KMS-11 (cell line): Measurements from ENCODE around the gene SNAP29.
"Not testable (repeated sequence)": the region's sequence is repeated elsewhere in the genome, so short reads cannot be mapped to it uniquely, and the experiment has no call there.

Experiments used
- H2AFZ ChIP-seq: fragments of 200-600 bp; sonication (generic); 2 replicates; pipeline ENCODE4 v1.6.1; 2016; ENCODE audit warnings: antibody characterized with exemption, mixed run types, low read depth
- H3K27ac ChIP-seq: fragments of 200-600 bp; sonication (generic); 2 replicates; pipeline ENCODE4 v1.6.1; 2016; ENCODE audit warnings: mild to moderate bottlenecking, mixed run types
- H3K27me3 ChIP-seq: fragments of 200-600 bp; sonication (generic); 2 replicates; pipeline ENCODE4 v1.6.1; 2017; ENCODE audit warnings: mild to moderate bottlenecking, low read depth, mixed run types, moderate library complexity; ENCODE audit not compliant: insufficient read depth
- H3K36me3 ChIP-seq: fragments of 200-600 bp; sonication (generic); 2 replicates; pipeline ENCODE4 v1.6.1; 2017; ENCODE audit warnings: mild to moderate bottlenecking, mixed run types; ENCODE audit not compliant: insufficient read depth
- H3K4me1 ChIP-seq: fragments of 200-600 bp; sonication (generic); 2 replicates; pipeline ENCODE4 v1.6.1; 2016; ENCODE audit warnings: mild to moderate bottlenecking, low read depth, mixed run types; ENCODE audit not compliant: poor library complexity, severe bottlenecking
- H3K4me2 ChIP-seq: fragments of 200-600 bp; sonication (generic); 2 replicates; pipeline ENCODE4 v1.7.0; 2016; ENCODE audit warnings: mild to moderate bottlenecking, mixed run types
- H3K4me3 ChIP-seq: fragments of 200-600 bp; sonication (generic); IDR thresholded peaks from 2 replicates; pipeline ENCODE4 v1.6.1; 2017; ENCODE audit warnings: low read depth, low read length, mixed read lengths; ENCODE audit not compliant: insufficient read depth
- H3K79me2 ChIP-seq: fragments of 200-600 bp; sonication (generic); 2 replicates; pipeline ENCODE4 v1.6.1; 2016; ENCODE audit warnings: low read depth, mixed run types; ENCODE audit not compliant: insufficient read depth
- H3K9ac ChIP-seq: fragments of 200-600 bp; sonication (generic); 2 replicates; pipeline ENCODE4 v1.6.1; 2016; ENCODE audit warnings: mild to moderate bottlenecking, mixed run types
- H4K20me1 ChIP-seq: fragments of 200-600 bp; sonication (generic); 2 replicates; pipeline ENCODE4 v1.6.1; 2016; ENCODE audit warnings: mild to moderate bottlenecking, mixed run types; ENCODE audit not compliant: insufficient read depth
- TF ChIP-seq, protein P1 (sequence below): fragments of 200-600 bp; sonication (generic); conservative IDR thresholded peaks from 2 replicates; pipeline ENCODE4 v1.6.1; 2017; ENCODE audit warnings: low read depth, mild to moderate bottlenecking, antibody characterized with exemption, low read length, moderate library complexity, mixed read lengths

Gene SNAP29

DNA sequence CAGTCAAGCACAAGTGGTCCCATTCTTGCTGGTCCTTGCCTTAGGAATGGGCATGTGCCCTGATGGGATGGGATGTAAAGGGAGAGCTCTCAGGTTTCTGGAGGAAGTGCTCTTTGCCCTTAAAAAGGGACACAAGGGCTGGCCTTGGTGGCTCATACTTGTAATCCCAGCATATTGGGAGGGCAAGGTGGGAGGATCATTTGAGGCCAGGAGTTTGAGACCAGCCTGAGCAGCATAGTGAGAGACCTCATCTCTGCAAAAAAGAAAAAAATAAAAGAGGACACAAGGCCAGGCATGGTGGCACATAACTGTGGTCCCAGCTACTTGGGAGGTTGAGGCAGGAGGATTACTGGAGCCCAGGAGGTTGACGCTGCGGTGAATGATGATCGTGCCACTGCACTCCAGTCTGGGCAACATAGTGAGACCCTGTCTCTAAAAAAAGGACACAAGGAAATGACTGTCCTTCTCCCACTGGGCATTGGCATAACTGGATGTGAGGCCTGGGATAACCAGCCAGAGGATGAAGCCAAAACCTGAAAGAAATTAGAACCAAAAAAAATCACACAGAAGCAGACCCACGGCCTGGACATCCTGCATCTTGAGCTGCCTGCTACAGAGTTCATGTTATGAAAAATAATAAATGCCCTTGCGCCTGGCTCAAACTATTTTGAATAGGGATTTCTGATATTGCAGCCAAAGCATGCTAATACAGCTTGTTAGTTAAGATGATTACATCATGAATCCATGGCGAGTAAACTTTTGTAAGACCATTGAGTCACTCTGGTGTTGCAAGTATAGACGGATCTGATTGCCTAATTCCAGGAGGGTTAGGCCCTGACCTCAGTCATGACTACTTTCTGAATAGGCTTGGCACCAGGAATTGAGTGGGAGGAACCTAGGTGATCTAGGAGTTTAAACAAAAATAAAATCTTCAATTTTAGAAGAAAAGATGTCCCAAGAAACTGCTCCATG is 45.5 kb downstream of the SNAP29 start:
- no peak overlapping the region for H3K4me2 ChIP-seq
- no peak overlapping the region for H3K27ac ChIP-seq
- H4K20me1 ChIP-seq, result no peaks in the 10 kb centered on the region
- TF ChIP-seq, protein P1, sequence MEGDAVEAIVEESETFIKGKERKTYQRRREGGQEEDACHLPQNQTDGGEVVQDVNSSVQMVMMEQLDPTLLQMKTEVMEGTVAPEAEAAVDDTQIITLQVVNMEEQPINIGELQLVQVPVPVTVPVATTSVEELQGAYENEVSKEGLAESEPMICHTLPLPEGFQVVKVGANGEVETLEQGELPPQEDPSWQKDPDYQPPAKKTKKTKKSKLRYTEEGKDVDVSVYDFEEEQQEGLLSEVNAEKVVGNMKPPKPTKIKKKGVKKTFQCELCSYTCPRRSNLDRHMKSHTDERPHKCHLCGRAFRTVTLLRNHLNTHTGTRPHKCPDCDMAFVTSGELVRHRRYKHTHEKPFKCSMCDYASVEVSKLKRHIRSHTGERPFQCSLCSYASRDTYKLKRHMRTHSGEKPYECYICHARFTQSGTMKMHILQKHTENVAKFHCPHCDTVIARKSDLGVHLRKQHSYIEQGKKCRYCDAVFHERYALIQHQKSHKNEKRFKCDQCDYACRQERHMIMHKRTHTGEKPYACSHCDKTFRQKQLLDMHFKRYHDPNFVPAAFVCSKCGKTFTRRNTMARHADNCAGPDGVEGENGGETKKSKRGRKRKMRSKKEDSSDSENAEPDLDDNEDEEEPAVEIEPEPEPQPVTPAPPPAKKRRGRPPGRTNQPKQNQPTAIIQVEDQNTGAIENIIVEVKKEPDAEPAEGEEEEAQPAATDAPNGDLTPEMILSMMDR, result no peak
- H2AFZ ChIP-seq, result no peak overlapping the region
- no peaks in the 10 kb centered on the region for H3K79me2 ChIP-seq
- H3K27me3 ChIP-seq, result no peaks in the 10 kb centered on the region
- H3K36me3 ChIP-seq, result no peaks in the 10 kb centered on the region
- no peak overlapping the region for H3K9ac ChIP-seq
- no peak overlapping the region for H3K4me3 ChIP-seq
- no peaks in the 10 kb centered on the region for H3K4me1 ChIP-seq

DNA sequence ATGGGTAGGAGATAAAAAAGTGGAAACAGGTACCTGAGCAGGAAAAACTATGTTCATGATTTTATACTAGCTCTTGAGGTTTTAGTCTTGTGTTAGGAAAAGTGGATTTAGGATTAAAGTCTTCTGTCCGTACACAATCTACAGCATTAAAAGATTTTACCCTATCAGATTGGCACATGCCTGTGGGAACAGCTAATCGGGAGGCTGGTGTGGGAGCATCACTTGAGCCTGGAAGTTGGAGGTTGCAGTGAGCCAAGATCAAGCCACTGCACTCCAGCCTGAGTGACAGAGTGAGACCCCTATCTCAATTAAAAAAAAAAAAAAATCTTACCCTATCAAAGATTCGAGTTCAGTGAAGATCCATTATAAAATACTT is 46.2 kb downstream of the SNAP29 start:
- Histone ChIP-seq H3K4me1 (no peaks in the 10 kb centered on the region), H3K9ac (no peak overlapping the region), H3K36me3 (no peaks in the 10 kb centered on the region), H3K4me3 (no peak overlapping the region), H2AFZ (no peak overlapping the region), H3K79me2 (no peaks in the 10 kb centered on the region), H3K4me2 (no peak overlapping the region), H3K27me3 (no peaks in the 10 kb centered on the region), H3K27ac (no peak overlapping the region), H4K20me1 (no peaks in the 10 kb centered on the region)
- TF ChIP-seq, protein P1, result no peak

DNA sequence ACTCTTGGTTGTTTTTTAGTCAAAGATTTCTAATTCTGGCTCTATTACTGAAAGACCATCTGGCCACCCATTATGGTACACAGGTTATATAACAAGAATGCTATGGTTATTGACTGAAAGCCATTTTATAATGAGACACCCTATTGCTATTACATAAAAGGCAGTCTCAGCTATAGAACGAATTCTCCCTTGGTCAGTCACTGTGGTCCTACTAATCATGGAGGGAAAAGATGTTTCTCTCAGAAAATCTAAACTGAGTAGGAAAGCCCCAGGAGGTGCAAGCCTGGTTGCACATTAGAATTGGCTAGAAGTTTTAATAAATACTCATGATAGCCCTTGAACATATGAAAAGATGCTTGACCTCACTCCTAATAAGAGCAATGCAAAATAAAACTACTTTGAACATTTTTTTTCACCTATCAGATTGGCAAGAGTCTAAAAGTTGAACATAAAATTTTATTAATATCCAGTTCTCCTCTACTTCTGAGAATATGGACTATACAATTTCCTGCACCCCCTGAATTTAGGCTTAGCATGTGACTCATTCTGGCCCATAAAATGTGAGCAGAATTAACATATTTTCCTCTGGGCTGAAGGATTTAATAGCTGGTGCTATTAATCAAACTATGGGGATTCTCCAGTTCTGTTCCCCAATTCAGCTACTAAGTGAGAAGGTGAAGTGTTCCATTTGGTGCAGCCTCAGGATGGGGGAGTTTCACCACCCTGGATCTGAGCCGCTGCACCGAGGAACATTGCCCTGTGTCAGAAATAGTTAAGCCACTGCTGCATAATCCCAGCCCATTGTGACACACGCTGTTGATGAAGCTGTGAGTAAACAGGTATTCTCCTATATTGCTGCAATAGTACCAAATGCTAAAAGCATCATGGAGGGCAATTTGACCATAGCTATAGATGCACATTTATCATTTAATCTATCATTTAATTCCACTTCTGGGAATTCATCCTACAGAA is 46.9 kb downstream of the SNAP29 start:
- Histone ChIP-seq H3K4me1 (no peaks in the 10 kb centered on the region), H3K36me3 (no peaks in the 10 kb centered on the region), H3K4me3 (no peak overlapping the region), H3K27me3 (no peaks in the 10 kb centered on the region), H4K20me1 (no peaks in the 10 kb centered on the region), H3K4me2 (no peak overlapping the region), H2AFZ (no peak overlapping the region), H3K79me2 (no peaks in the 10 kb centered on the region), H3K27ac (no peak overlapping the region), H3K9ac (no peak overlapping the region)
- TF ChIP-seq, protein P1, result no peak

DNA sequence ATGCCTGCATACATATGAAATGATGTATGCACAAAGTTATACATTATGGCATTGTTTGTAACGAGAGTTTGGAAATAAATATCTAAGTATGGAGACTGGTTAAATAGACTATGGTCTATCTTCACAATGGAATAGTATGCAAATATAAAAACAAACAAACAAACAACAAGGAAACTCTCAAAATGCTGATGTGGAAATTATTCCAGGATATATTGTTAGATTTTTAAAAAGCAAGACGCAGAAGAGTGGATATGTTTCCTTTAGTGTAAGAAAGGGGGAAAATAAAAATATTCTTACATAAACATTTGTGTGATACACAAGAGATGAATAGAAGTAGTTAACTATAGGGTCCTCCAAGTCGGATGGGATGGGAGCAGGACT is 47.6 kb downstream of the SNAP29 start:
- no peak overlapping the region for H3K4me3 ChIP-seq
- H4K20me1 ChIP-seq, result no peaks in the 10 kb centered on the region
- H2AFZ ChIP-seq, result no peak overlapping the region
- H3K27me3 ChIP-seq, result no peaks in the 10 kb centered on the region
- no peak overlapping the region for H3K9ac ChIP-seq
- no peaks in the 10 kb centered on the region for H3K79me2 ChIP-seq
- no peak overlapping the region for H3K27ac ChIP-seq
- TF ChIP-seq, protein P1, result no peak
- no peaks in the 10 kb centered on the region for H3K36me3 ChIP-seq
- H3K4me1 ChIP-seq, result no peaks in the 10 kb centered on the region
- H3K4me2 ChIP-seq, result no peak overlapping the region

GRCh38 chr22:20908717-20909116 is 49.9 kb downstream of the SNAP29 start:
- H3K4me3 ChIP-seq, H3K27ac ChIP-seq, H3K4me2 ChIP-seq, H3K27me3 ChIP-seq, H4K20me1 ChIP-seq, H3K9ac ChIP-seq, H2AFZ ChIP-seq, H3K36me3 ChIP-seq, H3K4me1 ChIP-seq, H3K79me2 ChIP-seq: not testable (repeated sequence)
